Inflammatory macrophage (primary cell): ENCODE results near the gene OPHN1.

ENCODE experiments used
- DNase-seq, 2 donors: peaks; one replicate each; pipeline ENCODE4 v3.0.0-alpha.2; 2020 to 2022
- total RNA-seq, 18 experiments: gene quantifications; one replicate each; lab custom pipeline; 2026; ENCODE audit warnings: mixed read lengths in 6 of 18, inconsistent platforms in 2 of 18; lab: John Stamatoyannopoulos, UW

OPHN1 gene
- 3.2 to 17.8 (median 11.6) reads per million in 18 experiments for total RNA-seq

GRCh38 chrX:68433155-68433980, at the start of gene OPHN1:
TSS of gene OPHN1 (minus strand) at chrX:68433495. CDS start at chrX:68433020, 475 bp downstream.
- DNase-seq = peak; percentile 46 to 74

- DNase-seq = peak; percentile 3 to 26
Measured at GRCh38 chrX:68480969-68481368, 47.7 kb upstream of the OPHN1 start.

GRCh38 chrX:68464796-68465195, 31.5 kb upstream of the OPHN1 start:
- DNase-seq = no peak

GRCh38 chrX:68463880-68464279, 30.6 kb upstream of the OPHN1 start:
- DNase-seq = no peak

GRCh38 chrX:68462653-68463052, 29.4 kb upstream of the OPHN1 start:
- DNase-seq = peak; percentile 8 to 21

- no peak for DNase-seq
Measured at GRCh38 chrX:68462197-68462596, 28.9 kb upstream of the OPHN1 start.

- DNase-seq = no peak
Measured at GRCh38 chrX:68461576-68461975, 28.3 kb upstream of the OPHN1 start.

GRCh38 chrX:68461093-68461492, 27.8 kb upstream of the OPHN1 start:
- DNase-seq = no peak

- no peak for DNase-seq
Measured at GRCh38 chrX:68455151-68455510, 21.8 kb upstream of the OPHN1 start.

GRCh38 chrX:68454476-68455150, 21.3 kb upstream of the OPHN1 start:
- no peak for DNase-seq

- no peak for DNase-seq
Measured at GRCh38 chrX:68451720-68452119, 18.4 kb upstream of the OPHN1 start.

GRCh38 chrX:68443155-68443868, 10.0 kb upstream of the OPHN1 start:
- DNase-seq = peak in 1 of 2 donors; percentile 6

GRCh38 chrX:68440940-68441339, 7.6 kb upstream of the OPHN1 start:
- DNase-seq = no peak

- no peak for DNase-seq
Measured at GRCh38 chrX:68440442-68440841, 7.1 kb upstream of the OPHN1 start.

GRCh38 chrX:68439341-68439740, 6.0 kb upstream of the OPHN1 start:
- no peak for DNase-seq

- no peak for DNase-seq
Measured at GRCh38 chrX:68438575-68438974, 5.3 kb upstream of the OPHN1 start.

GRCh38 chrX:68433981-68434299, 645 bp upstream of the OPHN1 start:
- no peak for DNase-seq

GRCh38 chrX:68432648-68433047, 647 bp downstream of the OPHN1 start:
- DNase-seq = no peak

GRCh38 chrX:68431836-68432235, 1.5 kb downstream of the OPHN1 start:
- no peak for DNase-seq

- no peak for DNase-seq
Measured at GRCh38 chrX:68429216-68429615, 4.1 kb downstream of the OPHN1 start.

- DNase-seq = no peak
Measured at GRCh38 chrX:68428431-68428830, 4.9 kb downstream of the OPHN1 start.

- DNase-seq = no peak
Measured at GRCh38 chrX:68424719-68425118, 8.6 kb downstream of the OPHN1 start.

- no peak for DNase-seq
Measured at GRCh38 chrX:68422478-68422877, 10.8 kb downstream of the OPHN1 start.

- DNase-seq = peak; percentile 46 to 52
Measured at GRCh38 chrX:68421636-68422035, 11.7 kb downstream of the OPHN1 start.
